Testis (tissue), 3 donors: Measurements from ENCODE around the gene KPNB1. TPM values are rescaled to one million over a fixed set of nuclear protein-coding genes. Genes with fewer than 3 reads are reported as not detected.

Experiments used
- DNase-seq: peaks from one replicate; pipeline ENCODE4 v3.0.0-alpha.2; 2019
- H3K27ac ChIP-seq, 2 donors: fragments of 200-600 bp; sonication (generic); one replicate each; pipeline ENCODE4 v1.5.1; 2019
- H3K27me3 ChIP-seq: fragments of 200-600 bp; sonication (generic); one replicate; pipeline ENCODE4 v1.5.1; 2019
- H3K36me3 ChIP-seq: fragments of 200-600 bp; sonication (generic); one replicate; pipeline ENCODE4 v1.5.1; 2017; ENCODE audit warnings: low read depth; ENCODE audit errors: missing control alignments
- H3K4me1 ChIP-seq: fragments of 200-600 bp; sonication (generic); one replicate; pipeline ENCODE4 v1.5.1; 2019
- H3K4me3 ChIP-seq, 2 donors: fragments of 200-600 bp; sonication (generic); one replicate each; pipeline ENCODE4 v1.5.1; 2017 to 2019
- H3K9me3 ChIP-seq: fragments of 200-600 bp; sonication (generic); one replicate; pipeline ENCODE4 v1.5.1; 2017
- POLR2A ChIP-seq: fragments of 450-650 bp; IDR thresholded peaks from one replicate; pipeline ENCODE4 v1.6.1; 2017; ENCODE audit warnings: antibody characterized with exemption, mild to moderate bottlenecking, moderate library complexity
- WGBS, 2 donors: methylation state at CpG; one replicate each; pipeline ENCODE4 v1.1.5; 2018; 5-methylcytosine and 5-hydroxymethylcytosine counted together
- intact Hi-C: fragments of 100-400 bp; cut with DNase I; formaldehyde crosslinking; loops from one replicate; pipeline ENCODE4 v1.15.1; 2023; ENCODE audit warnings: low total_unique reads
- polyA plus RNA-seq: library from polyadenylated mRNA; stranded (reverse); fragments of 350-450 nt; fragmentation: Illumina TruSeq; extraction: RNeasy Lipid Tissue Mini Kit (QIAGEN cat#74804); gene quantifications from one replicate; pipeline ENCODE4 v1.2.3, GENCODE V29; 2014; ENCODE audit warnings: low read depth, low replicate concordance; ENCODE audit not compliant: insufficient read depth
- total RNA-seq, 2 donors: library from RNA; depleted of rRNA; stranded (reverse); fragments of >200 nt; gene quantifications; one replicate each; pipeline ENCODE4 v1.2.3, GENCODE V29; 2016
- TF ChIP-seq, protein P1 (sequence below), 3 experiments: fragments of 450-650 bp in 2 of 3; fragments of 200-600 bp in 1 of 3; sonication (generic) in 1 of 3; IDR thresholded peaks; one replicate each; pipeline ENCODE4 v1.5.1; 2016 to 2019; ENCODE audit warnings: antibody characterized with exemption in 3 of 3, mild to moderate bottlenecking in 2 of 3, moderate library complexity in 1 of 3

KPNB1 gene
- total and polyA plus RNA-seq, 3 donors from 2014 or later = 262 to 391 (median 299) TPM

DNA sequence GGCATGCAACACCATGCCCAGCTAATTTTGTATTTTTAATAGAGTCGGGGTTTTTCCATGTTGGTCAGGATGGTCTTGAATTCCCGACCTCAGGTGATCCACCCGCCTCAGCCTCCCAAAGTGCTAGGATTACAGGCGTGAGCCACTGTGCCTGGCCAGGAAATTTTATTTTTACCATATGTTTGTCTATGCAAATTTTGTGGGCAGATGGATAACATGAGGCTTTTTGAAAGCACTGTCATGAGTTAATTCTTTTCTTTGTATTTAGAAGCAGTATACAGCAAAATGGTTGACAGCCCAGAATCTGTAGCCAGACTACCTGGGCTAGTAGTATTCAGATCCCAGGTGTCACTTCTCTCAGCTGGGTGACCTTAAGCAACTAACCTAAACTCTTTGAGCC is 8.5 kb upstream of the KPNB1 start:
- no peak overlapping the region for H3K27ac ChIP-seq
- H3K27me3 ChIP-seq = no peaks in the 10 kb centered on the region
- no peaks in the 10 kb centered on the region for H3K36me3 ChIP-seq
- H3K9me3 ChIP-seq = no peaks in the 10 kb centered on the region
- H3K4me1 ChIP-seq = no peaks in the 10 kb centered on the region
- TF ChIP-seq, protein P1, sequence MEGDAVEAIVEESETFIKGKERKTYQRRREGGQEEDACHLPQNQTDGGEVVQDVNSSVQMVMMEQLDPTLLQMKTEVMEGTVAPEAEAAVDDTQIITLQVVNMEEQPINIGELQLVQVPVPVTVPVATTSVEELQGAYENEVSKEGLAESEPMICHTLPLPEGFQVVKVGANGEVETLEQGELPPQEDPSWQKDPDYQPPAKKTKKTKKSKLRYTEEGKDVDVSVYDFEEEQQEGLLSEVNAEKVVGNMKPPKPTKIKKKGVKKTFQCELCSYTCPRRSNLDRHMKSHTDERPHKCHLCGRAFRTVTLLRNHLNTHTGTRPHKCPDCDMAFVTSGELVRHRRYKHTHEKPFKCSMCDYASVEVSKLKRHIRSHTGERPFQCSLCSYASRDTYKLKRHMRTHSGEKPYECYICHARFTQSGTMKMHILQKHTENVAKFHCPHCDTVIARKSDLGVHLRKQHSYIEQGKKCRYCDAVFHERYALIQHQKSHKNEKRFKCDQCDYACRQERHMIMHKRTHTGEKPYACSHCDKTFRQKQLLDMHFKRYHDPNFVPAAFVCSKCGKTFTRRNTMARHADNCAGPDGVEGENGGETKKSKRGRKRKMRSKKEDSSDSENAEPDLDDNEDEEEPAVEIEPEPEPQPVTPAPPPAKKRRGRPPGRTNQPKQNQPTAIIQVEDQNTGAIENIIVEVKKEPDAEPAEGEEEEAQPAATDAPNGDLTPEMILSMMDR (IDR thresholded peaks at IDR 0.05) = no peak
- TF ChIP-seq POLR2A = no peak
- intact Hi-C loops = no loop called here
- 93 to 95% methylated on average over 4 of the region's 4 CpGs for WGBS, 2 donors
- no peak for DNase-seq
- H3K4me3 ChIP-seq = no peak overlapping the region

DNA sequence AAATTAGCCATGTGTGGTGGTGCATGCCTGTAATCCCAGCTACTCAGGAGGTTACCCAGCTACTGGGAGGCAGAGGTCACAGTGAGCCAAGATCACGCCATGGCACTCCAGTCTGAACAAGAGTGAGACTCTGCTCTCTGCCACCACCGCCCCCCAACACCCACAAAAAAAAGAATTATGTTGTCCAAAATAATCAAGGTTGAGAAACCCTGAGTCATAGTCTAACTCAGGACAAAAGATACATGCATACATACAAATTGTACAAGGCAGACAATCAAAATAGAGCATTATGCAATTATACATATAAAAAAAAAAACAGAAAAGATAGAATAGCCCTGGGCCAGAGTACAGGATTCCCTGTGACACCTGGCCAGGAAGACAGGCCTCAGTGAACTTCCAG is 6.6 kb upstream of the KPNB1 start:
- Histone ChIP-seq H3K9me3 (no peaks in the 10 kb centered on the region), H3K4me3 (no peak overlapping the region), H3K27me3 (no peaks in the 10 kb centered on the region), H3K27ac (no peak overlapping the region), H3K36me3 (no peaks in the 10 kb centered on the region), H3K4me1 (peaks cover 2% of the 10 kb centered on the region)
- DNase-seq = no peak
- no peak for TF ChIP-seq POLR2A
- TF ChIP-seq, protein P1 (IDR thresholded peaks at IDR 0.05) = no peak
- WGBS, 2 donors = 92% methylated on average over 2 of the region's 2 CpGs
- intact Hi-C loops = no loop called here

GRCh38 chr17:47644324-47644723 is 5.4 kb upstream of the KPNB1 start:
- H3K36me3 ChIP-seq = no peaks in the 10 kb centered on the region
- H3K4me3 ChIP-seq = no peak overlapping the region
- H3K9me3 ChIP-seq = no peaks in the 10 kb centered on the region
- no peaks in the 10 kb centered on the region for H3K27me3 ChIP-seq
- intact Hi-C loops = no loop called here
- no peak for DNase-seq
- peaks cover 10% of the 10 kb centered on the region for H3K4me1 ChIP-seq
- WGBS, 2 donors = 76 to 91% methylated on average over 5 of the region's 5 CpGs
- H3K27ac ChIP-seq = no peak overlapping the region
- no peak for TF ChIP-seq POLR2A

DNA sequence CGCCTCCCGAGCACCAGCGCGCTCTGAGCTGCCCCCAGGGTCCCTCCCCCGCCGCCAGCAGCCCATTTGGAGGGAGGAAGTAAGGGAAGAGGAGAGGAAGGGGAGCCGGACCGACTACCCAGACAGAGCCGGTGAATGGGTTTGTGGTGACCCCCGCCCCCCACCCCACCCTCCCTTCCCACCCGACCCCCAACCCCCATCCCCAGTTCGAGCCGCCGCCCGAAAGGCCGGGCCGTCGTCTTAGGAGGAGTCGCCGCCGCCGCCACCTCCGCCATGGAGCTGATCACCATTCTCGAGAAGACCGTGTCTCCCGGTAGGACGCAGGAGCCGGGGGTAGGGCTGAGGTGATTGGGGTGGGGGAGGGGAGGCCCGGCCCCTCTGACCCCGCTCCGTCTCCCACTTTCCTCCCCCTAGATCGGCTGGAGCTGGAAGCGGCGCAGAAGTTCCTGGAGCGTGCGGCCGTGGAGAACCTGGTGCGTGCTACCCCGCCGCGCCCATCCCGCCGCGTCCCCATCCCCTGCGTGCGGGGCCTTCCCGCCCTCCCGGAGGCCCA is 329 bp downstream of the KPNB1 start:
- no peaks in the 10 kb centered on the region for H3K27me3 ChIP-seq
- peaks cover 18% of the 10 kb centered on the region for H3K4me1 ChIP-seq
- TF ChIP-seq, protein P1 (IDR thresholded peaks at IDR 0.05) = no peak
- TF ChIP-seq POLR2A = no peak
- 0% methylated on average over 14 to 31 of the region's 48 CpGs for WGBS, 2 donors
- peak overlapping the region; percentile 97 to 98 for H3K4me3 ChIP-seq
- intact Hi-C loops = no loop called here
- peak overlapping the region; percentile 83 to 95 for H3K27ac ChIP-seq
- H3K9me3 ChIP-seq = no peaks in the 10 kb centered on the region
- no peak for DNase-seq
- H3K36me3 ChIP-seq = no peaks in the 10 kb centered on the region

DNA sequence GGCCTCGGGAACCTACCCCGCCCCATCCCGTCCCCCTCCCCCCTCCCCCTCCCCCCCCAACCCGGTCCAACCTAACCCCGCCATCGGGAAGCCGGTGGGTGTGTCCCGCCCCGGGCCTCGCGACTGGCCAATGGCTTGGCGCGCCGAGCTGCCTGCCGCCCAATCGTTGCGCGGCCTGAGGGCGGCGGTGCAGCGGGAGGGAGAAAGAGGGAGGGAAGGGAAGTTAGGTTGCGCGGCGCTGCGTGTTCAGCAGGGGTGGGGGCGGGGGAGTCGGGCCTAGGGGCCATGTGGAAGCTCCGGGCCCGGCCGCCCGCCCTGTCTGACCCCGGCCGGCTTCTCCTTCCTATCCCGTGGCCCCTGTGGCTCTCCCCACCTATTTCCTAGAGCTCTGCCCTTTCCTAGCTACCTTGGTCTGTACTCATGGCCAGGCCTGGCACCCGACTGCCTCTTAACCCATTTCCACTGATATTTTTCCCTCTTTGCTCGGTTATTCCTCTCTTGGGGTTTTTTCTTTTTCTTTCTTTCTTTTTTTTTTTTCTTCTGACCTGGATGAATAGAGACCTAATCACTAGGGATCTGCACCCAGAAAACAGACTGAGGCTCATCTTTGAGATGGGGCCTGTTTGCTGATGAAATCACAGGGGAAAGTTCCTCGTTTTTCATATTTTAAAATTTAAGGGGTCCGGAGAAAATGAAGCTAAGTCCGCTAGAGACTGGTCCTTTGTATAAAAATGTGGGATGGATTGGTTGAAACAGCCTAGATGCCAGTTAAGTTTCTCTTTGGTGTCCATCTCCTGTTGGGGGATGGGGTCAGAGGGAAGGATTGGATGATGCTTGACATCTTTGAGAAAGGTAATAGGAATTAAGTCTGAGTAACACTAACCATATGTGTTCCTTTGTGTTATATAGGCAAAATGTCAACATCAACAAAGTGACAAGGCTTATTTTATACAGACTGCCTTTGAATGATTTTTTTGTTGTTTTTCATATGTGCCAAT is 1.1 kb downstream of the KPNB1 start:
- H3K4me3 ChIP-seq = peak overlapping the region; percentile 97 to 98
- intact Hi-C loops = no loop called here

More for the DNA sequence above, 1.1 kb downstream of the KPNB1 start:
- peak; percentile 96 for DNase-seq
- 1 to 2% methylated on average over 12 to 34 of the region's 39 CpGs for WGBS, 2 donors
- peaks cover 18% of the 10 kb centered on the region for H3K4me1 ChIP-seq
- no peaks in the 10 kb centered on the region for H3K27me3 ChIP-seq
- H3K36me3 ChIP-seq = no peaks in the 10 kb centered on the region
- no peaks in the 10 kb centered on the region for H3K9me3 ChIP-seq
- H3K27ac ChIP-seq = peak overlapping the region; percentile 83 to 95
- TF ChIP-seq, protein P1 (IDR thresholded peaks at IDR 0.05) = no peak
- no peak for TF ChIP-seq POLR2A
